Left colon (tissue), 2 donors: ENCODE data around the gene PDLIM5. TPM values are rescaled to one million over a fixed set of nuclear protein-coding genes. Genes with fewer than 3 reads are reported as not detected.
"Not testable (repeated sequence)": the region's sequence is repeated elsewhere in the genome, so short reads cannot be mapped to it uniquely, and the experiment has no call there.

Source experiments
- ATAC-seq: fragments of 200-7000 bp; cut with Tn5 transposase; one replicate; pipeline ENCODE4 v1.9.1; 2020; ENCODE audit warnings: mild to moderate bottlenecking, moderate library complexity
- DNase-seq, 2 donors: peaks; one replicate each; pipeline ENCODE4 v3.0.0-alpha.2; 2020
- intact Hi-C, 2 donors: fragments of 100-400 bp; cut with DNase I in 1 of 2; cut with micrococcal nuclease in 1 of 2; formaldehyde crosslinking; loops; one replicate each; pipeline versions ENCODE4 v1.11.2 to v1.14.0; 2022; cut with DNase I, micrococcal nuclease
- total RNA-seq, 2 donors: library from RNA; stranded (reverse); fragmentation: NEBNext Ultra II Directional; extraction: Animal tissue kit (Norgen Biotek cat#: 25700); gene quantifications; one replicate each; pipeline ENCODE4 v1.2.1, GENCODE V29; 2021
- donor health status: DM: no; HTN: no; CAD: no.
- donor health status: DM: yes; HTN: yes; CAD: no.

The PDLIM5 gene
- total RNA-seq, 2 donors from 2014 or later: 148 to 153 TPM

GRCh38 chr4:94536049-94536448 lies 84.3 kb downstream of the PDLIM5 start:
- no peak for DNase-seq
- intact Hi-C loops: no loop called here
- no peak for ATAC-seq

DNA sequence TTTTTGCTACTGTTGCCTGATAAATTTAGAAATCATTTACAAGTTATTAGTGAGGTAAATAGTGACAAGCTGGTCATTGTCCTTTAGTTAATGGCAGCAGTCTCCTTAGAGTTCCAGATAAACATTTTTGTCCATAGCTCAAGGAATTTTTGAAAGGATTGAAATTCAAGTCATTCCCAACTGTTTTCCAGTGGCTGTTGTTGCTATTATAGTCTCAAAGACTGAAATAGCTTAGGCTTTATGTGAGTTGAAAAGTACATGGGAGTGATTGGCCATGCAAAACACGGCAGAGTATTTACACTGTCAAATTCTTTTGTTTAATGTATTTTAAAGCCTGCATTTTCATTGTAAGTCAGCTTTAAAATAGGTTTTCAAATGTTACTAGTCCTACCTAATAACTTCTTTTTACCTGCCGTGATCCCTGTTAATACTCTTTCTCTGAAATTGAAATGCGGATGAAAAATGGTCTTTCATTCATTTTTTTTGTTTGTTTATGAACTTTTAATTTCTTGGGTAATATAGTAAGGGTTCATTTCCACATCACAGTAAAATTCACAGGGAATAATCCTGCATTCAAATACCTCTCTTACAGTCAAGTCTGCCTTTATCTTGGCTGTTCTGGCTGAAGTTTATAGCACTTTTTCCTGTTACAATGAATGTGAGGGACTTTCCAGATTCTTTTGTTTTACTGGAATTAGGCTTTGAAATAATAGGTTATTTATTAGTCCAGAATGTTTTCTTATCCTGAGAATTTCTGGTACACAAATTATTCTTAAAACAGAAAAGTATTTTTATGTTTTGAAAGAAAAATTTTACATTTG lies 85.1 kb downstream of the PDLIM5 start:
- no peak for ATAC-seq
- no peak for DNase-seq
- intact Hi-C loops: no loop called here

DNA sequence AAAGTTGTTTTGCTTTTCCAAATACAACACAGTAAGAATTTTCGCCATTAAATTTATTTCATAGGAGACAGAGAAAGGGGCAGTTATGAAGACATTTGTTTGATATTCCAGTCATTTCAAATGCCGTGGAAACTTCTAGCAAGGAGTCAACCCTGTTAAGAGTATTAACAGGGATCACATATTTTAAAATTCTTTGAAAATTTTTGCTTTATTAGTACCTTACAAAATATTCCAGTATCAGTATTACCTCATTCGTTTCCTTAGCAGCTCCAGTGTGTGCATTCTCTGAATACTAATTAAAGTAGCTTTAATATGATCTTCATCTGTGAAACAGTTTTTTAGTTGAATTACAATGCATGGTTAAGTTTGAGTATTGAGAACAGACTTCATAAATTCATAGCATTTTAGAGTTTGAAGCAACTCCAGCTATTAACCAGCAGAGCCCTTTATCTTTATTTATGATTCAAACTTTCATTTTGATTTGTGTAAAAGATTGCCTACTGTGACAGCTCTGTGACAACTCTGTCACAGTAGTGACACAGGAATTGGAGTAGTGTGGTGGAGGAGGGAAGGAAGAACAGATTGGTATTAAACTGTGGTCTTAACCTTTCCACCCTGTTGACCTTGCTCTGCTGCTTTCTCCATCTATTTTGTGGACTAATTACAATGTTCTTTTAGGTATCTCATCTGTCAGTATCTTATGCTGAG lies 86.3 kb downstream of the PDLIM5 start:
- no peak for ATAC-seq
- intact Hi-C loops: no loop called here

DNA sequence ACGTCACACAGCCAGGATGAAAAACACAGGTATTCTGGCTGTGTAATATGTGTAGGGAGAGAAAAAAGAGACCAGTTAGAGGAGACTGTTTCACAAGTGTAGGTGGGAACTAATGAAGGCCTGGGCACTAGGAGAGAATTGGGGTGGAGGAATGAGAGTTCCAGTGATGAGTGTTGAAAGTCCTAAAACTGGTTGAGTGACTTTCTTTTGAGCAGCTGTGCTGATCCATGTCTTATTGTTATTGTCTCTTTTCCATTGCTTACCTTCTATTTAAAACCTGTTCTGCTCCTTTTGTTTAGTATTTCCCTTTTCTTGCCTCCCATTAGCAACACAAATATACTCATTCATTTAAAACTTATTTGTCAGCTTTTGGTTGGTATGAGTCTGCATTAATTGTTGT lies 88.7 kb downstream of the PDLIM5 start:
- intact Hi-C loops: no loop called here
- DNase-seq: no peak
- no peak for ATAC-seq

More for the DNA sequence above, 86.3 kb downstream of the PDLIM5 start:
- no peak for DNase-seq

GRCh38 chr4:94544811-94545210 lies 93.1 kb downstream of the PDLIM5 start:
- ATAC-seq (no peak), DNase-seq (no peak)
- intact Hi-C loops: no loop called here

DNA sequence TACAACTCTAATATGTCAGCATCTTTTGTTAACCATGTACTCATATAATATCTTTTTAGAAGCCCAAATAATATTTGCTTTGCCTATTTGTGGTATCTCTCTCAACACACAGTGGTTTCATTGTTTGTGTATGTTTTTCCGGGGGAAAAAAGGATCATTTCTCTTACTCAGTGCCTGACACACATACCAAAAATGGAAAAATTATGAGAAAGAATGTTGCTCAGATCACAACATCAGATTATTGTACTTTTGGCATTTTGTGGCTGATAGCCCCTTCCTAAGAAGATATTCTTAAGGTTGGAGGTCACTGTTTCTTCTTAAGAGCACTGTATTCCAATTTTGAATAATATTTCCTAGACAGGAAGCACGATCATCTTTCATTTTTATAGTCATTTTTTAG lies 93.6 kb downstream of the PDLIM5 start:
- intact Hi-C loops: no loop called here
- DNase-seq (no peak), ATAC-seq (no peak)

GRCh38 chr4:94546949-94547348 lies 95.2 kb downstream of the PDLIM5 start:
- ATAC-seq (no peak), DNase-seq (no peak)
- intact Hi-C loops: no loop called here

DNA sequence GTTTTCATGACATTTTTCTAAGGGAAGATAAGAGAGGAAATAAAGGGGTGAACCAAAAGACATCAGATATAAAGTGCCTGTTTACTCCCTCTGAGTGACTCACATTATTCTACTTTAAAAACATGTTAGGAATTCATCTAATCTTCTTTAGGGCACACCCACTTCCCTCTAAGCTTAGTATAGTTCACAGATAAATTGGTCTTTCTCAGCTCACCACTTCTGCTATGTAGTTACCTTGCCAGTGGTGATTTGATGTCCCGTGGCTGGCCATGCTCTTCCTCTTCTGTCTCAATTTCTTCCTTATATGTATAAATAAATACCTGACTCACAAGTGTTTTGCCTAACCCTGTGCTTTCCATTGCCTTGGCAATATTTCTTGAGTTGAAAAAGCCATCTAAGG lies 96.8 kb downstream of the PDLIM5 start:
- ATAC-seq: peak; percentile 72
- intact Hi-C loops: no loop called here
- no peak for DNase-seq

DNA sequence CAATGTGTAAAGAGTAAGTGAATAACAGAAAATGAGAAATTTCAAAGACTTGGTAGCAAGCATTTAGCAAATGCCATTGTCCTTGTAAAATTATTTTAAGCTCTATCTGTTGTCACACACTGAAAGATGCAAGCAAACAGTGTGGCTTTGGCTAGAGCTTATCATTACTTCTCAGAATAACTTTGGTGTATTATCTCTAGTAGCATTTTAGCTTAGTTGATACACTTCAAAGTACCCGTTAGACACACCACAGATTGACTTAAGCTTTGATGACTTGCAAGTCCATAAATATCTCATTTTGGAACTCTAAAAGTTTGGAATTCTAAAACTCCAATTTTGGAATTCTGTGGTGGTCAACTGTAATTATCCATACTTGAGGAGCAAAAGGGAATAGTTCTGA lies 98.6 kb downstream of the PDLIM5 start:
- intact Hi-C loops: no loop called here
- ATAC-seq (no peak), DNase-seq (no peak)

DNA sequence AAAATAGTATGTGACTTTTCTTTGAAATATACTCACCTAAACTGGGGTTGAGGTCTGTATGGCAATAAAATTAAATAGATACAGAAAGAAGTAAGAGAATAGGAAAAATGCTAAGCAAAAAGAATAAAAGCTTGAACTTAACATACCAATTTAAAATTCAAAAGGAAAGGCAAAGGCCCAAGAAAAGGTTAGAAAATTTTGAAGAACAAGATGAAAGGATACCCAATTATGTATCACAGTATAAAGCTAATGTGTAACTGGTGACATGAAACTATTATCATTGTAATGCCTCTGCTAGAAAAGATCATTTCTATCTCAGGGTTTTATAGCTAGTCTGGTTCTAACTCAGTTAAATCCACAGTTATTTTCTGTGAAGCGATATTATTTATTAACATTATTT lies 99.1 kb downstream of the PDLIM5 start:
- no peak for ATAC-seq

DNA sequence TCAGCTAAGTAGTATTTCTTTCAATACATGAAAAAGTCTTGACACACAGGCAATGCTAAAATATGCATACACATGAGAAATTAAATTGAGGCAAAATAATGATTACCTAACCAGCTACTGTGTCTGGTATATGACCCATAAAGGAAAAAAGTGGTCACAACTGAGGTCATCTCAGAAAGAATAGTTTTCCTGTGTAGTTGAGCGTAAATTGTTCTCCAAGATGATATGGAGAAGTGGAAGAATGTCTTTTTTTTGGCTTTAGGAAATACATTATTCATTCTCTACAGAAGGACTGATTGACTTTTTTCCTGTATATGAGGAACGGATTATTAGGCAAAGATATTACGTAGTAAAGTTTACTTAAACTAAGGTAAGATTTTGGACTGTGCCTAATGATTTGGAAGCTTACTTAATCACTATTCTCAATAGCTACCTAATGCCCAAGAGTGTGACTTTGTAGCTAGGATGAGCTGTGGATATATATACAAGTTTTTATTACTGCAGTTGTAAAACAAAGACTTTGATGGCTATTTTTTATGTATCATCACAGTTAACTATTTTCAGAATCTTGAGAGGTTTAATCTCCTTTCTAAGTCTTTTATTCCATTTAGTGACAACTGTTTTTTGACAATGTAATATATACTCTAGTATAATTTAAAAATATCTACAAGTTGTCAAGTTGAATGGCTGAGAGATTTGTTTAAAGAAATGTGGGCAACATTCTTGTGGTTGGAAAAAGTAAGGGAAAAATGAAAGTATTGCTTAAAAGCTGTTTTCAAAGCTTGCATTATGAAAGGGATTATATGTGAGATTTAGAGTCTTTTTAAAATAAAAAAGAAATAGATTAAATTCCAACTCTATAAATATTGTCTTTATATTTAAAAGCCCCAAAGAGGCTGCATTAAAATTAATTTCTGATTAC lies 100.2 kb downstream of the PDLIM5 start:
- ATAC-seq (no peak), DNase-seq (no peak)
- intact Hi-C loops: no loop called here

More for the DNA sequence above, 99.1 kb downstream of the PDLIM5 start:
- intact Hi-C loops: no loop called here
- DNase-seq: no peak

GRCh38 chr4:94556047-94556446 lies 104.3 kb downstream of the PDLIM5 start:
- ATAC-seq, intact Hi-C loops, DNase-seq: not testable (repeated sequence)

- ATAC-seq, intact Hi-C loops, DNase-seq: not testable (repeated sequence)
Observed at GRCh38 chr4:94557632-94558031, 105.9 kb downstream of the PDLIM5 start.

- intact Hi-C loops: no loop called here
- no peak for ATAC-seq
Observed at GRCh38 chr4:94558392-94558904, 106.7 kb downstream of the PDLIM5 start.

DNA sequence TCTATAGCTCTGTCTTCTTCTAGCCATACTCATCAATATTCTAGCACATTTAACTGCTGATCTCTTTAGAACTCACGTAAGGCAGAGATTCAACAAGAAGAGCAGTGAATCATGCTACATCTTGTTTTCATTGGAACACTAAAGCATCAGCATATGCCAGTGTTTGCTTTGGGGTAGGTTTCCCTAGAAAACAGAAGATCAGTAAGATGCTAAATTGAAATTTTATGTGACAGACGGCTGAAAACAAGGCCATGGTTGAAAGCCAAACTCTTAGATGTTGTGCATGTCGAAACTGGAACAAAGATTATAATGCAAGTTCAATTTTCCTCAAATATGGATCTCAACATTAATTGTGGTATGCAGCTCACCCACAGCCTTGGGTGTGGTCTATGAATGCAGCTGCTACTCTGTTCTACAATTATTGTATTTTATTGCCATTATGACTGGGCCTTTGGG lies 107.6 kb downstream of the PDLIM5 start:
- ATAC-seq (peak; percentile 52), DNase-seq (no peak)
- intact Hi-C loops: no loop called here

More at GRCh38 chr4:94558392-94558904, 106.7 kb downstream of the PDLIM5 start:
- DNase-seq: no peak

- DNase-seq (no peak), ATAC-seq (no peak)
- intact Hi-C loops: no loop called here
Observed at GRCh38 chr4:94561249-94562024, 109.7 kb downstream of the PDLIM5 start.

GRCh38 chr4:94562285-94562684 lies 110.5 kb downstream of the PDLIM5 start:
- ATAC-seq (no peak), DNase-seq (no peak)
- intact Hi-C loops: no loop called here

DNA sequence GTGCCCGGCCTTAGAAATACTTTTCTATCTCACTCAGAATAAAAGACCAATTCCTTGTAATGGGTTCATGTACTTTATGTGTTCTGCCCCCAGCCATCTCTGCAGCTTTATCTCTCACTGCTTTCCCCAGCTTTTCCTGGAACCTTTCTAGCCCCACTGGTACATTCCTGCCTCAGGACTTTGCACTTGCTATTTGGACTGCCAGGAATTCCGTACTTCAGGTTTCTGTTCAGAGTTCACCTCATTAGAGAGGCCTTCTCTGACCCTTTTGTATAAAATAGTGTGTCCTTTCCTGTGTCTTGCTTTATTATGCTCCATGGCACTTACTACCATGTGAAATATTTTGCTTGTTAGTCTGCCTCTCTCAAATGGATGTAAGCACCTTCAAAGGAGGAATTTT lies 112.5 kb downstream of the PDLIM5 start:
- ATAC-seq: peak; percentile 92
- intact Hi-C loops: no loop called here

More for the DNA sequence above, 112.5 kb downstream of the PDLIM5 start:
- no peak for DNase-seq
